Left ventricle myocardium inferior (tissue), 1 donor: ENCODE results near the gene ANKS4B. TPM values are rescaled to one million over a fixed set of nuclear protein-coding genes. Genes with fewer than 3 reads are reported as not detected.
"Not testable (repeated sequence)": the region's sequence is repeated elsewhere in the genome, so short reads cannot be mapped to it uniquely, and the experiment has no call there.

Experiments
- DNase-seq: peaks from one replicate; pipeline ENCODE4 v3.0.0-alpha.2; 2020
- H3K27ac ChIP-seq: fragments of 200-600 bp; replicated peaks from 2 replicates; pipeline ENCODE4 v1.8.0; 2021
- H3K27me3 ChIP-seq: fragments of 200-600 bp; 2 replicates; pipeline ENCODE4 v1.8.0; 2021; ENCODE audit warnings: low read depth
- H3K36me3 ChIP-seq: fragments of 200-600 bp; 2 replicates; pipeline ENCODE4 v1.8.0; 2021
- H3K4me1 ChIP-seq: fragments of 200-600 bp; 2 replicates; pipeline ENCODE4 v1.8.0; 2021
- H3K4me3 ChIP-seq: fragments of 200-600 bp; 2 replicates; pipeline ENCODE4 v1.8.0; 2021; ENCODE audit warnings: mild to moderate bottlenecking, moderate library complexity
- H3K9me3 ChIP-seq: fragments of 200-600 bp; replicated peaks from 2 replicates; pipeline ENCODE4 v1.8.0; 2021
- CTCF ChIP-seq: fragments of 200-600 bp; IDR thresholded peaks from 2 replicates; pipeline ENCODE4 v1.8.0; 2021; ENCODE audit warnings: antibody characterized with exemption, mild to moderate bottlenecking, borderline replicate concordance
- intact Hi-C: fragments of 100-400 bp; cut with micrococcal nuclease; formaldehyde crosslinking; loops from one replicate; pipeline ENCODE4 v1.11.0; 2022
- total RNA-seq: library from RNA; stranded (reverse); fragmentation: NEBNext Ultra II Directional; extraction: Animal tissue kit (Norgen Biotek cat#: 25700); gene quantifications from one replicate; pipeline ENCODE4 v1.2.1, GENCODE V29; 2021
- donor health status: DM: no; HTN: yes; CAD: no; lungs with severe emphysema.

The ANKS4B gene
- total RNA-seq, 1 donor from 2014 or later, result not detected

- DNase-seq, result no peak
- Histone ChIP-seq H3K36me3 (no peaks in the 10 kb centered on the region), H3K4me1 (peaks cover 19% of the 10 kb centered on the region), H3K4me3 (no peak overlapping the region), H3K27me3 (peaks cover 40% of the 10 kb centered on the region), H3K27ac (no peak overlapping the region), H3K9me3 (peaks cover 17% of the 10 kb centered on the region)
- intact Hi-C loops, result no loop called here
- no peak for TF ChIP-seq CTCF
Observed at GRCh38 chr16:21285314-21285713, 51.8 kb downstream of the ANKS4B start.

GRCh38 chr16:21289789-21290188 is 56.3 kb downstream of the ANKS4B start:
- intact Hi-C loops, result loop anchor here (10.0 kb wide), 1 partner anchor 105 kb away; no protein-coding TSS in a partner anchor
- peaks cover 17% of the 10 kb centered on the region for H3K9me3 ChIP-seq
- H3K4me1 ChIP-seq, DNase-seq, H3K4me3 ChIP-seq, H3K36me3 ChIP-seq, H3K27ac ChIP-seq: not testable (repeated sequence)
- H3K27me3 ChIP-seq, result peaks cover 39% of the 10 kb centered on the region

- intact Hi-C loops, result no loop called here
- H3K4me3 ChIP-seq, result peak overlapping the region; percentile 79
- H3K36me3 ChIP-seq, result no peaks in the 10 kb centered on the region
- H3K27me3 ChIP-seq, result no peaks in the 10 kb centered on the region
- H3K27ac ChIP-seq, result peak overlapping the region; percentile 85
- peak; percentile 87 for DNase-seq
- H3K4me1 ChIP-seq, result peaks cover 23% of the 10 kb centered on the region
- peak; percentile 88 for TF ChIP-seq CTCF
- H3K9me3 ChIP-seq, result no peaks in the 10 kb centered on the region
Observed at GRCh38 chr16:21300309-21301167, 67.0 kb downstream of the ANKS4B start.

- peak; percentile 68 for DNase-seq
- no peaks in the 10 kb centered on the region for H3K9me3 ChIP-seq
- no peaks in the 10 kb centered on the region for H3K36me3 ChIP-seq
- H3K4me3 ChIP-seq, result peak overlapping the region; percentile 79
- peak; percentile 39 for TF ChIP-seq CTCF
- peak overlapping the region; percentile 85 for H3K27ac ChIP-seq
- no peaks in the 10 kb centered on the region for H3K27me3 ChIP-seq
- peaks cover 23% of the 10 kb centered on the region for H3K4me1 ChIP-seq
- intact Hi-C loops, result no loop called here
Observed at GRCh38 chr16:21301168-21301894, 67.8 kb downstream of the ANKS4B start.

GRCh38 chr16:21301895-21302291 is 68.4 kb downstream of the ANKS4B start:
- peak overlapping the region; percentile 79 for H3K4me3 ChIP-seq
- H3K27me3 ChIP-seq, result no peaks in the 10 kb centered on the region
- no peaks in the 10 kb centered on the region for H3K36me3 ChIP-seq
- intact Hi-C loops, result no loop called here
- H3K27ac ChIP-seq, result peak overlapping the region; percentile 85
- no peak for TF ChIP-seq CTCF
- peaks cover 23% of the 10 kb centered on the region for H3K4me1 ChIP-seq
- no peaks in the 10 kb centered on the region for H3K9me3 ChIP-seq
- DNase-seq, result no peak
